Peyer's patch (tissue), 4 donors: ENCODE measurements around the gene ATRN.

Experiments used
- CTCF ChIP-seq, 6 experiments: fragments of 450-650 bp in 4 of 6; fragments of 200-600 bp in 2 of 6; sonication (generic) in 1 of 6; IDR thresholded peaks; one replicate each; pipeline ENCODE4 v1.5.1; 2017 to 2019; ENCODE audit warnings: antibody characterized with exemption in 6 of 6, mild to moderate bottlenecking in 3 of 6, moderate library complexity in 1 of 6
- POLR2A ChIP-seq, 2 donors: fragments of 450-650 bp; IDR thresholded peaks; one replicate each; pipeline ENCODE4 v1.5.1; 2017; ENCODE audit warnings: antibody characterized with exemption in 2 of 2, mild to moderate bottlenecking in 2 of 2, moderate library complexity in 2 of 2

- TF ChIP-seq POLR2A (IDR thresholded peaks at IDR 0.05) (no peak), CTCF (IDR thresholded peaks at IDR 0.05) (no peak)
Observed at GRCh38 chr20:3697588-3698305, 226.9 kb downstream of the ATRN start.
